Measurements from ENCODE around the gene BPIFA2. TPM values are rescaled to one million over a fixed set of nuclear protein-coding genes. Genes with fewer than 3 reads are reported as not detected.

The BPIFA2 gene
- total RNA-seq, 1 donor: not detected

DNA sequence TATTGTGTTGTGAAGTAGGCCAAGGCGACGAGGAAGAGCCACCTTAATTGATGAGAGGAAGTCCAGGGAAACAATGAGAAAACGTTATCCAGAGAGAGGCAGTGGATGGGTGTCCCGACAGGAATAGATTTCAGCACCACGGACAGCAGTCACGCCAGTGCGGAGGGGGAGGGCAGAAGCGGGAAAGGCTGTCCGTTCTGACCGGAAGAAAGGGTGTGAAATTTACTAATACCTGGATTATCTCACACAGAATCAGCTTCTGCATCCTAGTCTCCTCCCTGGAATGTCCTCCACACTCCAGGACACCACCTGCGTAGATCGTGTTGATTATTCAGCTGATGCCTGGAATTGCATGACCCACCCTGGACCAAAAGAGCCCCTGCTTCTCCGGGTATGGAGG is 41.8 kb downstream of the BPIFA2 start:
- H3K4me3 ChIP-seq (ENCODE audit: insufficient read depth, low read length): no peak overlapping the region
- H3K36me3 ChIP-seq (ENCODE audit: insufficient read depth, low read length): no peaks in the 10 kb centered on the region
- H3K4me1 ChIP-seq (ENCODE audit: insufficient read depth, low read length): no peaks in the 10 kb centered on the region
- H3K4me2 ChIP-seq (ENCODE audit: insufficient read depth, low read length): no peak overlapping the region
- H3K27me3 ChIP-seq (ENCODE audit: insufficient read depth, low read length): peaks cover 7% of the 10 kb centered on the region
- DNase-seq (ENCODE audit: insufficient read length, low spot score, missing footprints): peak; percentile 83
- no peaks in the 10 kb centered on the region for H3K9me3 ChIP-seq (ENCODE audit: low read depth, low read length)
- no peak overlapping the region for H3K27ac ChIP-seq (ENCODE audit: low read depth, low read length)
- TF ChIP-seq, protein P1, sequence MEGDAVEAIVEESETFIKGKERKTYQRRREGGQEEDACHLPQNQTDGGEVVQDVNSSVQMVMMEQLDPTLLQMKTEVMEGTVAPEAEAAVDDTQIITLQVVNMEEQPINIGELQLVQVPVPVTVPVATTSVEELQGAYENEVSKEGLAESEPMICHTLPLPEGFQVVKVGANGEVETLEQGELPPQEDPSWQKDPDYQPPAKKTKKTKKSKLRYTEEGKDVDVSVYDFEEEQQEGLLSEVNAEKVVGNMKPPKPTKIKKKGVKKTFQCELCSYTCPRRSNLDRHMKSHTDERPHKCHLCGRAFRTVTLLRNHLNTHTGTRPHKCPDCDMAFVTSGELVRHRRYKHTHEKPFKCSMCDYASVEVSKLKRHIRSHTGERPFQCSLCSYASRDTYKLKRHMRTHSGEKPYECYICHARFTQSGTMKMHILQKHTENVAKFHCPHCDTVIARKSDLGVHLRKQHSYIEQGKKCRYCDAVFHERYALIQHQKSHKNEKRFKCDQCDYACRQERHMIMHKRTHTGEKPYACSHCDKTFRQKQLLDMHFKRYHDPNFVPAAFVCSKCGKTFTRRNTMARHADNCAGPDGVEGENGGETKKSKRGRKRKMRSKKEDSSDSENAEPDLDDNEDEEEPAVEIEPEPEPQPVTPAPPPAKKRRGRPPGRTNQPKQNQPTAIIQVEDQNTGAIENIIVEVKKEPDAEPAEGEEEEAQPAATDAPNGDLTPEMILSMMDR (IDR thresholded peaks at IDR 0.05; ENCODE audit: extremely low read depth, low read depth, low read length): no peak
- no peak overlapping the region for H2AFZ ChIP-seq (ENCODE audit: low read length)
- no peaks in the 10 kb centered on the region for H3K79me2 ChIP-seq (ENCODE audit: insufficient read depth, low read length)
- no peaks in the 10 kb centered on the region for H4K20me1 ChIP-seq (ENCODE audit: insufficient read depth, low read length)

DNA sequence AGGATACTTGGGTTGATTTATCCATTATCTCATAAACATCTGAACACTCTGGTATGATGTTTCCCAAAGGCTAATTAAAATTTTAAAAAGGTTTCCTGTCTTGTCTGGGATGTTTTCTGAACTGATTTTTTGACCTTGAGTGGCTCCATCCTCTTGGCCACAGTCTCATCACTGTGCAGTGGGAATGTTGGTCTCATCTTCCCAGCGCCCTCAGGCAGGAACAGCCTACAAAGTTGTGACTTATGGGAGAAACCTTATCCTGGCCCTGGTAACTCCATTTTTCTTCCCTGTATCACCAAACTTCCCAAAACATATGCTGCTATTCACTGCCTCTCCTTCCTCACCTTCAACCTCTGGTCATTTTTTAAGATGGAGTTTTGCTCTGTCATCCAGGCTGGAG is 42.4 kb downstream of the BPIFA2 start:
- DNase-seq (ENCODE audit: insufficient read length, low spot score, missing footprints): no peak
- TF ChIP-seq, protein P1 (IDR thresholded peaks at IDR 0.05; ENCODE audit: extremely low read depth, low read depth, low read length): no peak
- H3K4me1 ChIP-seq (ENCODE audit: insufficient read depth, low read length): no peaks in the 10 kb centered on the region
- H3K27me3 ChIP-seq (ENCODE audit: insufficient read depth, low read length): peaks cover 11% of the 10 kb centered on the region
- H3K4me2 ChIP-seq (ENCODE audit: insufficient read depth, low read length): no peak overlapping the region
- H3K79me2 ChIP-seq (ENCODE audit: insufficient read depth, low read length): no peaks in the 10 kb centered on the region
- no peaks in the 10 kb centered on the region for H4K20me1 ChIP-seq (ENCODE audit: insufficient read depth, low read length)
- no peaks in the 10 kb centered on the region for H3K9me3 ChIP-seq (ENCODE audit: low read depth, low read length)
- H2AFZ ChIP-seq (ENCODE audit: low read length): no peak overlapping the region
- no peak overlapping the region for H3K4me3 ChIP-seq (ENCODE audit: insufficient read depth, low read length)
- no peaks in the 10 kb centered on the region for H3K36me3 ChIP-seq (ENCODE audit: insufficient read depth, low read length)
- H3K27ac ChIP-seq (ENCODE audit: low read depth, low read length): no peak overlapping the region

DNA sequence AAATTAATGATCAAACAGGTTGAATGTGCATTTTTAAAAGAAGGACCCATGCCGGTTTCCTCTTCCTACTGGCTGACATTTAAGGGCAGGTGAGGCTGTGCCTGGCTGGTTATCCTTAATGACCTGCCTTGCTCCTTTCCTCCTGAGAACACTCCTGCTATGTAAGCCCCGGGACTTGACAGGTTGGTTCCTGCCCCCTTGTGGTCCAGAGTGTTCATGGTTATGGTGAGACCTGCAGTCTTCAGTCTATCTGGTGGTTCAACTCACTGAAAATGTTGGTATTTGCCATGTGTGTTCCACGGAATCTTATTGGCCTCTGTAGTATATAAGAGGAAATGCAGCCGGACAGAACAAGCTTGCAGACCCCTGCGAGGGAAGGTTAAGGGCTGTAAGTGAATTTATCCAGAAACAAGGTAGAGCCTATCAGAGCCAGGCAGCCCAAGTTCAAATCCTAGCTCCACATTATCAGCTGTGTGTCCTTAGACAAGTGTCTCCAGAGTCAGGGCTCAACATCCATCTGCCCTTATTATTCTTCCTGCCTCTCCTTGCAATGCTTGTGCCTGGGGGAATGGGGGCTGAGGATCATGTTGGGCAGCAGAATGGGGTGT is 44.0 kb downstream of the BPIFA2 start:
- H3K27me3 ChIP-seq (ENCODE audit: insufficient read depth, low read length): peaks cover 12% of the 10 kb centered on the region
- no peaks in the 10 kb centered on the region for H3K9me3 ChIP-seq (ENCODE audit: low read depth, low read length)
- TF ChIP-seq, protein P1 (IDR thresholded peaks at IDR 0.05; ENCODE audit: extremely low read depth, low read depth, low read length): peak; percentile 48
- no peak overlapping the region for H3K4me2 ChIP-seq (ENCODE audit: insufficient read depth, low read length)
- H2AFZ ChIP-seq (ENCODE audit: low read length): no peak overlapping the region
- no peaks in the 10 kb centered on the region for H3K36me3 ChIP-seq (ENCODE audit: insufficient read depth, low read length)
- H3K4me3 ChIP-seq (ENCODE audit: insufficient read depth, low read length): no peak overlapping the region
- H3K27ac ChIP-seq (ENCODE audit: low read depth, low read length): no peak overlapping the region
- no peaks in the 10 kb centered on the region for H3K79me2 ChIP-seq (ENCODE audit: insufficient read depth, low read length)
- no peaks in the 10 kb centered on the region for H4K20me1 ChIP-seq (ENCODE audit: insufficient read depth, low read length)
- H3K4me1 ChIP-seq (ENCODE audit: insufficient read depth, low read length): no peaks in the 10 kb centered on the region
- DNase-seq (ENCODE audit: insufficient read length, low spot score, missing footprints): no peak

DNA sequence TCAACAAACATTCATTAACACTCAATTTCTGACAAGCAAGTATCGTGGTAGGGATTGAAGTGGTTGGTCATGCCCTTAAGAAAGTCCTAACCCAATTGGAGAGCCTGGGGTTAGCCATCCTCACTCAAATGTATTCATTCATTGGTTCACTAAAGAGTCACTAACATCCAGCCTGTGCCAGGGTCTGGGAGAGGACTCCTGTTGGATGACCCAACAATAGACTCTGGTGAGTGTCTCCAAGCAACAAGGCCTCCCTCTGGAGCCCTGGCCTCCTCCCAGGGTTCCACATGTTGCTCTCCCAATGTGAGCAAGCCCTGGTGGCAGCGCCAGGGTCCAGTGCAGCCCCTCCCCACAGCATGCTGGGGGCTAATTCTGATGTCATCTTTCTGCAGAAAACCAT is 49.1 kb downstream of the BPIFA2 start, which contains the start of gene BPIFA3:
Gene BPIFA3 (plus strand): TSS at position 301 of the 400 bp plus-strand sequence. CDS start 185 bp downstream, outside the sequence.
- Histone ChIP-seq H3K4me3 (ENCODE audit: insufficient read depth, low read length) (no peak within 1 kb of the TSS), H3K9me3 (ENCODE audit: low read depth, low read length) (no peaks in the 10 kb centered on the region), H3K79me2 (ENCODE audit: insufficient read depth, low read length) (no peaks in the 10 kb centered on the region), H3K36me3 (ENCODE audit: insufficient read depth, low read length) (no peaks in the 10 kb centered on the region), H2AFZ (ENCODE audit: low read length) (no peak within 1 kb of the TSS), H3K4me1 (ENCODE audit: insufficient read depth, low read length) (no peaks in the 10 kb centered on the region), H3K27ac (ENCODE audit: low read depth, low read length) (no peak within 1 kb of the TSS), H3K27me3 (ENCODE audit: insufficient read depth, low read length) (peaks cover 12% of the 10 kb centered on the region), H3K4me2 (ENCODE audit: insufficient read depth, low read length) (no peak within 1 kb of the TSS), H4K20me1 (ENCODE audit: insufficient read depth, low read length) (no peaks in the 10 kb centered on the region)
- TF ChIP-seq, protein P1 (IDR thresholded peaks at IDR 0.05; ENCODE audit: extremely low read depth, low read depth, low read length): no peak
- DNase-seq (ENCODE audit: insufficient read length, low spot score, missing footprints): no peak
